Thyroid gland (tissue), 4 donors: ENCODE data around the gene SMIM14.

Source experiments
- CTCF ChIP-seq, 6 experiments: fragments of 200-600 bp in 3 of 6; fragments of 450-650 bp in 3 of 6; sonication (generic) in 3 of 6; IDR thresholded peaks; one replicate each; pipeline ENCODE4 v1.5.1; 2016 to 2019; ENCODE audit warnings: antibody characterized with exemption in 6 of 6, mild to moderate bottlenecking in 2 of 6, inconsistent platforms in 1 of 6, moderate library complexity in 1 of 6
- POLR2A ChIP-seq, 2 donors: fragments of 450-650 bp; IDR thresholded peaks; one replicate each; pipeline ENCODE4 v1.6.1; 2017; ENCODE audit warnings: antibody characterized with exemption in 2 of 2, mild to moderate bottlenecking in 2 of 2, moderate library complexity in 1 of 2

GRCh38 chr4:39685990-39686389 is 47.3 kb upstream of the SMIM14 start:
- TF ChIP-seq CTCF (IDR thresholded peaks at IDR 0.05): no peak
- TF ChIP-seq POLR2A (IDR thresholded peaks at IDR 0.05): no peak
